Peyer's patch (tissue), 4 donors: Measurements from ENCODE around the gene GLIPR1L2.

Experiments
- POLR2A ChIP-seq, 2 donors: fragments of 450-650 bp; IDR thresholded peaks; one replicate each; pipeline ENCODE4 v1.5.1; 2017; ENCODE audit warnings: antibody characterized with exemption in 2 of 2, mild to moderate bottlenecking in 2 of 2, moderate library complexity in 2 of 2
- TF ChIP-seq, protein P1 (sequence below), 6 experiments: fragments of 450-650 bp in 4 of 6; fragments of 200-600 bp in 2 of 6; sonication (generic) in 1 of 6; IDR thresholded peaks; one replicate each; pipeline ENCODE4 v1.5.1; 2017 to 2019; ENCODE audit warnings: antibody characterized with exemption in 6 of 6, mild to moderate bottlenecking in 3 of 6, moderate library complexity in 1 of 6

DNA sequence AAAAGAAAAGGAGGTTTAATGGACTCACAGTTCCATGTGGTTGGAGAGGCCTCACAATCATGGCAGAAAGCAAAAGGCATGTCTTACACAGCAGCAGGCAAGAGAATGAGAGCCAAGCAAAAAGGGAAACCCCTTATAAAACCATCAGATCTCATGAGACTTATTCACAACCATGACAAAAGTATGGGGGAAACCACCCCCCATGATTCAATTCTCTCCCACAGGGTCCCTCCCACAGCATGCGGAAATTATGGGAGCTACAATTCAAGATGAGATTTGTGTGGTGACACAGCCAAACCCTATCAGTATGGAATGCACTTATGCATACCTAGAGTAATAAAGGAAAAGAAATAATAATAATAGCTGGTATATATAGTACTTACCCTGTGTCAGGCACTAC lies 85.2 kb downstream of the GLIPR1L2 start:
- TF ChIP-seq, protein P1, sequence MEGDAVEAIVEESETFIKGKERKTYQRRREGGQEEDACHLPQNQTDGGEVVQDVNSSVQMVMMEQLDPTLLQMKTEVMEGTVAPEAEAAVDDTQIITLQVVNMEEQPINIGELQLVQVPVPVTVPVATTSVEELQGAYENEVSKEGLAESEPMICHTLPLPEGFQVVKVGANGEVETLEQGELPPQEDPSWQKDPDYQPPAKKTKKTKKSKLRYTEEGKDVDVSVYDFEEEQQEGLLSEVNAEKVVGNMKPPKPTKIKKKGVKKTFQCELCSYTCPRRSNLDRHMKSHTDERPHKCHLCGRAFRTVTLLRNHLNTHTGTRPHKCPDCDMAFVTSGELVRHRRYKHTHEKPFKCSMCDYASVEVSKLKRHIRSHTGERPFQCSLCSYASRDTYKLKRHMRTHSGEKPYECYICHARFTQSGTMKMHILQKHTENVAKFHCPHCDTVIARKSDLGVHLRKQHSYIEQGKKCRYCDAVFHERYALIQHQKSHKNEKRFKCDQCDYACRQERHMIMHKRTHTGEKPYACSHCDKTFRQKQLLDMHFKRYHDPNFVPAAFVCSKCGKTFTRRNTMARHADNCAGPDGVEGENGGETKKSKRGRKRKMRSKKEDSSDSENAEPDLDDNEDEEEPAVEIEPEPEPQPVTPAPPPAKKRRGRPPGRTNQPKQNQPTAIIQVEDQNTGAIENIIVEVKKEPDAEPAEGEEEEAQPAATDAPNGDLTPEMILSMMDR (IDR thresholded peaks at IDR 0.05) = no peak
- TF ChIP-seq POLR2A (IDR thresholded peaks at IDR 0.05) = no peak
